Ovary (tissue), 9 donors: ENCODE data around the gene TMEM132D. TPM values are rescaled to one million over a fixed set of nuclear protein-coding genes. Genes with fewer than 3 reads are reported as not detected.

Experiments
- DNase-seq, 5 donors: peaks; one replicate each; pipeline ENCODE4 v3.0.0-alpha.2; 2019 to 2020
- H3K27ac ChIP-seq, 2 donors: fragments of 200-600 bp; one replicate each; pipeline versions ENCODE4 v1.5.1 to v1.8.0; 2019 to 2022
- H3K27me3 ChIP-seq: fragments of 200-600 bp; one replicate; pipeline ENCODE4 v1.8.0; 2022
- H3K36me3 ChIP-seq: fragments of 200-600 bp; sonication (generic); one replicate; pipeline ENCODE4 v1.5.1; 2019
- H3K4me1 ChIP-seq: one replicate; pipeline ENCODE4 v1.8.1; 2013; ENCODE audit warnings: mild to moderate bottlenecking, moderate library complexity; ENCODE audit not compliant: insufficient read depth
- H3K4me3 ChIP-seq: fragments of 200-600 bp; sonication (generic); one replicate; pipeline ENCODE4 v1.5.1; 2017
- H3K9me3 ChIP-seq, 2 donors: fragments of 200-600 bp in 1 of 2; sonication (generic) in 1 of 2; one replicate each; pipeline versions ENCODE4 v1.5.1 to v1.8.1; 2013 to 2019; ENCODE audit warnings: mild to moderate bottlenecking in 1 of 2, moderate library complexity in 1 of 2
- EP300 ChIP-seq: sonication (generic); formaldehyde crosslinking; IDR thresholded peaks from one replicate; pipeline ENCODE4 v1.6.1; 2017; ENCODE audit warnings: antibody characterized with exemption
- POLR2A ChIP-seq: fragments of 450-650 bp; IDR thresholded peaks from one replicate; pipeline ENCODE4 v1.6.1; 2017; ENCODE audit warnings: antibody characterized with exemption, mild to moderate bottlenecking, moderate library complexity
- WGBS, 3 donors: extraction: QIAGEN DNeasy Blood & Tissue Kit in 1 of 3; methylation state at CpG; one replicate each; pipeline versions ENCODE4 v1.1.5 to v1.1.7; 2013 to 2017; 5-methylcytosine and 5-hydroxymethylcytosine counted together
- intact Hi-C, 4 donors: fragments of 100-400 bp; cut with DNase I; formaldehyde crosslinking; loops; one replicate each; pipeline versions ENCODE4 v1.11.0 to v1.15.1; 2022 to 2023
- polyA plus RNA-seq, 2 donors: library from polyadenylated mRNA; stranded (reverse); fragments of 200-250 nt in 1 of 2; fragments of 350-450 nt in 1 of 2; fragmentation: Illumina TruSeq in 1 of 2; extraction: RNeasy Lipid Tissue Mini Kit (QIAGEN cat#74804) in 1 of 2; gene quantifications; one replicate each; pipeline ENCODE4 v1.2.3, GENCODE V29; 2013 to 2014
- total RNA-seq, 7 donors: library from RNA; depleted of rRNA in 2 of 7; stranded (reverse); fragments of >200 nt in 2 of 7; fragmentation: NEBNext Ultra II Directional in 3 of 7; extraction: Animal tissue kit (Norgen Biotek cat#: 25700) in 3 of 7; gene quantifications; one replicate each; pipeline versions ENCODE4 v1.1.0 to v1.2.4, GENCODE V29; 2016 to 2023
- TF ChIP-seq, protein P1 (sequence below), 3 donors: fragments of 450-650 bp in 2 of 3; fragments of 200-600 bp in 1 of 3; IDR thresholded peaks; one replicate each; pipeline versions ENCODE4 v1.5.1 to v1.8.0; 2016 to 2022; ENCODE audit warnings: antibody characterized with exemption in 3 of 3, mild to moderate bottlenecking in 1 of 3
- donor health status: DM: no; HTN: no; CAD: no; lungs with moderate emphysema.
- donor health status: DM: no; HTN: no; CAD: no.
- donor health status: Bipolar disorder and iron deficiency.
- donor health status: DM: yes; HTN: yes; CAD: no.
- donor health status: DM: no; HTN: no; CAD: no.
- donor health status: DM: yes; HTN: yes; CAD: no.

TMEM132D gene
- total and polyA plus RNA-seq, 9 donors: 0.04 TPM; not detected in 8

DNA sequence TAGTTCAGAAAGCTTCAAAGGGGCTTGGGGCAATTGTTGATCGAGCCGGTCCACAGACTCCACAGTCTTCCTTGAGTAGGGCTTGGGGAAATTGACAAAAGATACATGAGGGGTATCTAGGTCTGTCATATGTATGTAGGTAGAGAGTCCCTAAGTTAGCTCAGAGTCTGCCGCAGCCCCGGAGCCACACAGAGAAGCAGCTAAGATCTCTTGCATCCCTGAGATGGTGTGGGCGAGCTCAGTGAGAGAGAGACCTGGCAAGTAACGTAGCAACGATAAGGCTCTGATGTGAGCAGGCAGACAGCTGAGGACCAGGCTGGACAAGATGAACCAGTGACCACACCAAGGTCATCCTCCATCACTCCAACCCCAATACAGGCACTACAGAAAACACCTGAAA lies 297.6 kb downstream of the TMEM132D start:
- intact Hi-C loops: no loop called here
- no peak for DNase-seq
- no peaks in the 10 kb centered on the region for H3K9me3 ChIP-seq
- no peak overlapping the region for H3K27ac ChIP-seq
- H3K4me3 ChIP-seq: no peak overlapping the region
- no peaks in the 10 kb centered on the region for H3K36me3 ChIP-seq
- TF ChIP-seq, protein P1, sequence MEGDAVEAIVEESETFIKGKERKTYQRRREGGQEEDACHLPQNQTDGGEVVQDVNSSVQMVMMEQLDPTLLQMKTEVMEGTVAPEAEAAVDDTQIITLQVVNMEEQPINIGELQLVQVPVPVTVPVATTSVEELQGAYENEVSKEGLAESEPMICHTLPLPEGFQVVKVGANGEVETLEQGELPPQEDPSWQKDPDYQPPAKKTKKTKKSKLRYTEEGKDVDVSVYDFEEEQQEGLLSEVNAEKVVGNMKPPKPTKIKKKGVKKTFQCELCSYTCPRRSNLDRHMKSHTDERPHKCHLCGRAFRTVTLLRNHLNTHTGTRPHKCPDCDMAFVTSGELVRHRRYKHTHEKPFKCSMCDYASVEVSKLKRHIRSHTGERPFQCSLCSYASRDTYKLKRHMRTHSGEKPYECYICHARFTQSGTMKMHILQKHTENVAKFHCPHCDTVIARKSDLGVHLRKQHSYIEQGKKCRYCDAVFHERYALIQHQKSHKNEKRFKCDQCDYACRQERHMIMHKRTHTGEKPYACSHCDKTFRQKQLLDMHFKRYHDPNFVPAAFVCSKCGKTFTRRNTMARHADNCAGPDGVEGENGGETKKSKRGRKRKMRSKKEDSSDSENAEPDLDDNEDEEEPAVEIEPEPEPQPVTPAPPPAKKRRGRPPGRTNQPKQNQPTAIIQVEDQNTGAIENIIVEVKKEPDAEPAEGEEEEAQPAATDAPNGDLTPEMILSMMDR (IDR thresholded peaks at IDR 0.05): no peak
- no peak for TF ChIP-seq POLR2A
- no peak for TF ChIP-seq EP300
- no peaks in the 10 kb centered on the region for H3K27me3 ChIP-seq
- no peaks in the 10 kb centered on the region for H3K4me1 ChIP-seq
- 76 to 83% (median 80%) methylated on average over 7 of the region's 7 CpGs for WGBS, 3 donors

DNA sequence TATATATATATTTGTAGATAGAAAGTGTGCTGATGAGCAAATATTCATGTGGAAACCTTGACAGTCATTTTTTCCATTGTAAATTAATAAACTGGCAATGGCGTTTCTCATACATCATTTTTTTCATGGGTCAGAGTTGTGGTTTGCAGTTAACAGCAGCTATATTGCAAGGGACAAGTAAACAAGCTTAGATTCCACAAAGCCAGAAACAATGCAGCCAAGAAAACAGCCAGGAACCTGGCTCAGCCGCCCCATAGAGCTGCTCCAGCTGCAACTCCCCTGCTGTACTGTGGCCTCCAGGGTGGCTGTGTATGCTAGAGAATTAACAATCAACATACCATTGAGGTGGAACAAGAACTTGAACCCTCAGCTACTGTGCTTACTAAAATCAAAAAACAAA lies 298.2 kb downstream of the TMEM132D start:
- no peak overlapping the region for H3K27ac ChIP-seq
- no peak for DNase-seq
- H3K9me3 ChIP-seq: no peaks in the 10 kb centered on the region
- 11 to 23% (median 11%) methylated on average over 2 of the region's 2 CpGs for WGBS, 3 donors
- H3K36me3 ChIP-seq: no peaks in the 10 kb centered on the region
- TF ChIP-seq, protein P1 (IDR thresholded peaks at IDR 0.05): no peak
- TF ChIP-seq EP300 (no peak), POLR2A (no peak)
- no peaks in the 10 kb centered on the region for H3K27me3 ChIP-seq
- no peak overlapping the region for H3K4me3 ChIP-seq
- intact Hi-C loops: no loop called here
- H3K4me1 ChIP-seq: no peaks in the 10 kb centered on the region

GRCh38 chr12:129604506-129604905 lies 299.3 kb downstream of the TMEM132D start:
- H3K27me3 ChIP-seq: no peaks in the 10 kb centered on the region
- intact Hi-C loops: no loop called here
- no peak overlapping the region for H3K27ac ChIP-seq
- H3K4me1 ChIP-seq: no peaks in the 10 kb centered on the region
- H3K36me3 ChIP-seq: no peaks in the 10 kb centered on the region
- no peak for DNase-seq
- no peaks in the 10 kb centered on the region for H3K9me3 ChIP-seq
- WGBS, 3 donors: 34 to 49% (median 35%) methylated on average over 4 of the region's 4 CpGs
- TF ChIP-seq, protein P1 (IDR thresholded peaks at IDR 0.05): no peak
- TF ChIP-seq POLR2A (no peak), EP300 (no peak)
- H3K4me3 ChIP-seq: no peak overlapping the region

DNA sequence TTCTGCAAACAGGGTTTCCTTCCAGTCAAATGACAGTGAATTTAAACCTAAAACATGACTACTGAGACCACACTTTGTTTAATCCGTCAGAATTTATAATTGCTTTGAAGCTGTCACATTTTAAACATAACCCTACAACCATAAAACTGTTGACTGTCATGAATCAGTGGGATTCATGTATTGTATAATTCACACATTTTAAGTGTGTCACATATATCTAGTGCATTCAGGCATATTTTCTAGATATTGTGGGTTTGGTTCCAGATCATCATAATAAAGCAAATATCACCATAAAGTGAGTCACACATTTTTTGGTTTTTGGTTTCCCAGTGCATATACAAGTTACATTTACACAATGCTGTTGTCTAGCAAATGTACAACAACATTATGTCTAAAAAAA lies 304.4 kb downstream of the TMEM132D start:
- no peaks in the 10 kb centered on the region for H3K27me3 ChIP-seq
- H3K36me3 ChIP-seq: no peaks in the 10 kb centered on the region
- H3K4me3 ChIP-seq: no peak overlapping the region
- 20 to 33% (median 25%) methylated on average over 1 of the region's 1 CpG for WGBS, 3 donors
- no peak for DNase-seq
- TF ChIP-seq, protein P1 (IDR thresholded peaks at IDR 0.05): no peak
- TF ChIP-seq POLR2A (no peak), EP300 (no peak)
- H3K9me3 ChIP-seq: peaks cover 0 to 3% of the 10 kb centered on the region in 2 donors
- no peak overlapping the region for H3K27ac ChIP-seq
- intact Hi-C loops: no loop called here
- no peaks in the 10 kb centered on the region for H3K4me1 ChIP-seq

DNA sequence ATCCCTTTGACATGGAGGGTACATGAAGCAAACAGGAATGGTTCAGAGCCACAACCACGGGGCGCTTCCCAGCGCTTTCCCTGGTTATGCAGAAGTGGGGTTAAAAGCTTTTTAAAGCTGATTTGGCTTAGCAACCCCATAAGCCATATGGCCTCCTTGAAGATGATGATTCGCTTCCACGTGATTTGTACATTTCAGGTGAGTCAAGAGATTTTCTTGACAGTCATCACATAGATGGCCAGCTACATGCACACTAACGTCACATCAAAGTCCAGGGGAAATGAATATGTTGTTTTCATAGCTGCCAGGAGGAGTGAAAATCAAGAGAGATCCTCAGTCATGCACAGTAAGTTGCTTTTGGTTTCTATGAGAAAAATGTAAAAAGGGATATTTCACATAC lies 309.7 kb downstream of the TMEM132D start:
- no peak for TF ChIP-seq POLR2A
- TF ChIP-seq, protein P1 (IDR thresholded peaks at IDR 0.05): no peak
- TF ChIP-seq EP300: no peak
- Histone ChIP-seq H3K36me3 (no peaks in the 10 kb centered on the region), H3K4me1 (no peaks in the 10 kb centered on the region), H3K27ac (no peak overlapping the region), H3K9me3 (peaks cover 0 to 3% of the 10 kb centered on the region in 2 donors), H3K27me3 (no peaks in the 10 kb centered on the region), H3K4me3 (no peak overlapping the region)
- no peak for DNase-seq
- 63 to 87% (median 64%) methylated on average over 6 of the region's 6 CpGs for WGBS, 3 donors
- intact Hi-C loops: no loop called here
